OCI-LY1 (cell line): ENCODE results near the gene MTHFD1L.
"Not testable (repeated sequence)": the region's sequence is repeated elsewhere in the genome, so short reads cannot be mapped to it uniquely, and the experiment has no call there.

Source experiments
- EZH2 ChIP-seq: fragments of 200-600 bp; sonication (generic), shearing (Covaris generic); IDR thresholded peaks from 2 replicates; pipeline ENCODE4 v1.8.0; 2017; ENCODE audit warnings: borderline replicate concordance, mixed run types, mild to moderate bottlenecking, antibody characterized with exemption, low read length, moderate library complexity, mixed read lengths
- TF ChIP-seq, protein P1 (sequence below): fragments of 200-600 bp; sonication (generic), shearing (Covaris generic); IDR thresholded peaks from 2 replicates; pipeline ENCODE4 v1.5.1; 2017; ENCODE audit warnings: mild to moderate bottlenecking, antibody characterized with exemption, low read length, moderate library complexity, mixed read lengths

DNA sequence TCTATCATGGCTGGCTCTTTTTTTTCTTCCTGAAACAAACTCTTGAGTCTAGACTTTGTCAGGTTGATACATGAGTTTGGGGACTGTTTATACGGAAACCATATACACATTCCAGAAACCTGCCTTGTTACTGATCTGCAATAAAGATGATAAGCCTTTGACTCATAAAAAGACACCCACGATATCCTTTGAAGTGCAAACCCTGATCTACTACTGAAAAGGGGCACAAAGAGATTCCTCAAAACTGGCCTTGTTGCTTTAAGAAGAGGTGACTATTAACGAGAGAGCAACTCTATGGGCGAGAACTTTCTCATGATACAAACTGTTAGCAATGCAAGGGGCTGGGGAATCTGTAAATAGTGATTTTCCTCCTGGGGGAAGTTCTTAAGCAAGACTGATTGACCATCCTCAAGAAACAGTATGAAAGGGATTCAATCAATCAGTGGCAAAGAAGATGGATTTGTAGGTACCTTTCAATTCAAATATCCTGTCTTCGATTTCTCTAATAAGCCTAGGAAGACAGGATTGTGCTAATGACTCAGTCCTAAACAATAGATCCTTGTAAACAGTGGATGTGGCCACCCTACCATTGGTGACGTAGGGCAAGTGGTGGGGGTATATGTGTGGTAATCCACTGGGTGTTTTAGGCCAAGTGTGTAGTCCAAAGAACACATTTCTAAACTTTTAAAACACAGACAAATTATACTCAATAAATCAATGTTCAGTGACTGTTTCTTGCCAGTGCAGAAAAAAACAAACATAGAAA, 260.3 kb downstream of the MTHFD1L start:
- TF ChIP-seq, protein P1, sequence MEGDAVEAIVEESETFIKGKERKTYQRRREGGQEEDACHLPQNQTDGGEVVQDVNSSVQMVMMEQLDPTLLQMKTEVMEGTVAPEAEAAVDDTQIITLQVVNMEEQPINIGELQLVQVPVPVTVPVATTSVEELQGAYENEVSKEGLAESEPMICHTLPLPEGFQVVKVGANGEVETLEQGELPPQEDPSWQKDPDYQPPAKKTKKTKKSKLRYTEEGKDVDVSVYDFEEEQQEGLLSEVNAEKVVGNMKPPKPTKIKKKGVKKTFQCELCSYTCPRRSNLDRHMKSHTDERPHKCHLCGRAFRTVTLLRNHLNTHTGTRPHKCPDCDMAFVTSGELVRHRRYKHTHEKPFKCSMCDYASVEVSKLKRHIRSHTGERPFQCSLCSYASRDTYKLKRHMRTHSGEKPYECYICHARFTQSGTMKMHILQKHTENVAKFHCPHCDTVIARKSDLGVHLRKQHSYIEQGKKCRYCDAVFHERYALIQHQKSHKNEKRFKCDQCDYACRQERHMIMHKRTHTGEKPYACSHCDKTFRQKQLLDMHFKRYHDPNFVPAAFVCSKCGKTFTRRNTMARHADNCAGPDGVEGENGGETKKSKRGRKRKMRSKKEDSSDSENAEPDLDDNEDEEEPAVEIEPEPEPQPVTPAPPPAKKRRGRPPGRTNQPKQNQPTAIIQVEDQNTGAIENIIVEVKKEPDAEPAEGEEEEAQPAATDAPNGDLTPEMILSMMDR: not testable (repeated sequence)
- TF ChIP-seq EZH2: not testable (repeated sequence)
